GM21723 (cell line): ENCODE results near the gene HADHB.
"Not testable (repeated sequence)": the region's sequence is repeated elsewhere in the genome, so short reads cannot be mapped to it uniquely, and the experiment has no call there.

Experiments used
- ATAC-seq: cut with Tn5 transposase; IDR thresholded peaks from one replicate; pipeline ENCODE4 v1.9.1; 2021; ENCODE audit warnings: mild to moderate bottlenecking, moderate library complexity; ENCODE audit not compliant: unreplicated experiment

The HADHB gene

DNA sequence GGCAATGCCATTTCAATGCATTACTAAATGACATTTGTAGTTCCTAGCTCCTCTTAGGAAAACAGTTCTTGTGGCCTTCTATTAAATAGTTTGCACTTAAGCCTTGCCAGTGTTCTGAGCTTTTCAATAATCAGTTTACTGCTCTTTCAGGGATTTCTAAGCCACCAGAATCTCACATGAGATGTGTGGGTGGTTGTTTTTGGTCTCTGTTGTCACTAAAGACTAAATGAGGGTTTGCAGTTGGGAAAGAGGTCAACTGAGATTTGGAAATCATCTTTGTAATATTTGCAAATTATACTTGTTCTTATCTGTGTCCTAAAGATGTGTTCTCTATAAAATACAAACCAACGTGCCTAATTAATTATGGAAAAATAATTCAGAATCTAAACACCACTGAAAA, 45.3 kb downstream of the HADHB start:
- no peak for ATAC-seq

DNA sequence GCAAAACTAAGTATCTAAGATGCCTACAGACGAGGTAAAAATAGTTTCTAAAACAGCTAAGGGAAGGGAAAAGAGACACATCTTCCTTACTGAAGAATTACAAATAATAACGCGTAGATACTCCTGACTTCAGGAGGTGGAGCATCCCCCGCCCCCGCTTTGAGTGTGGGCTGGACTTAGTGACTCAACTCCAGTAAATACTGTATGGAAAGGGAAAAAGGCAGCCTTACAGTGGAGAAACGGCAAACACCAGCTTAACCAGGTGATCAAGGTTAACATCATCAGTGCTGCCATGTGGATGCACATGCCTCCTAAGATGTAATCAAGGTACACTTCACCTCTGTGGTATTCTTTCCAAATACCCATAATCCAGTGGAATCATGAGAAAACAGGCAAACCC, 47.9 kb downstream of the HADHB start:
- no peak for ATAC-seq

- ATAC-seq: no peak
These were observed 50.8 kb downstream of the HADHB start for GRCh38 chr2:26295511-26295910.

DNA sequence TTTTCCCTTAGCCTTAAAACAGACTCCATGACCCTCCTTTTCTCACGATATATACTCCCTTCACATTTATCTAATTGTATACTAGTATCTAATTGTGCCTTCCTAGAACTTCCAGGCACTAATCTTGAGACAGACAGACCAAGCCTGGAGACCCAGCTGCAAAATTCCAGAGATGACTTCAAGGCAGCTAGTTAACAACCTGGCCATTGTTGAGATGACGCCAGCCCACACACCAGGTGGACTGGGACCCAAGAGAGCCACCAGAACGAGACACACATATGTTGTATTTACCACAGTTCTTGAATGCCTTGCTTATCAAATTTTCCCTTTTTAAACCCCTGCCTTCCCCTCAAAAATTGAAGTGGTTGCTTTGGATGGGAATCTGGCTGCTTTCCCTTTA, 52.3 kb downstream of the HADHB start:
- no peak for ATAC-seq

DNA sequence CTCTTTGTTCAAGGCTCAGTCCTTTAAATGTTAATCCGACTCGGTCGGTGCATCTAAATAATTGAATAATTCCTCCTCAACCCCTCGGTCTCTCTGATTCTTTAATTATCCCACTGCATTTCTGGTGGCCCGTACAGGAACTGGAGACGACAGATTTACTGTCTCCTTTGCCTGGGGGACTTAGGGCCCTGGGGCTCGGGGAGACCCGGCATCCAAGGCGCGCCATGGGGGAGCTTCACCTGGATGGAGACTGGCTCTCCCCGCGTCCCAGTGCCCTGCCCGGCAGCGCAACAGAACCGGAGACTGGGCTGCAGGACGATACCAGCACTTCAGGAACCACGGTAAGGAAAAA, 53.5 kb downstream of the HADHB start:
- no peak for ATAC-seq

DNA sequence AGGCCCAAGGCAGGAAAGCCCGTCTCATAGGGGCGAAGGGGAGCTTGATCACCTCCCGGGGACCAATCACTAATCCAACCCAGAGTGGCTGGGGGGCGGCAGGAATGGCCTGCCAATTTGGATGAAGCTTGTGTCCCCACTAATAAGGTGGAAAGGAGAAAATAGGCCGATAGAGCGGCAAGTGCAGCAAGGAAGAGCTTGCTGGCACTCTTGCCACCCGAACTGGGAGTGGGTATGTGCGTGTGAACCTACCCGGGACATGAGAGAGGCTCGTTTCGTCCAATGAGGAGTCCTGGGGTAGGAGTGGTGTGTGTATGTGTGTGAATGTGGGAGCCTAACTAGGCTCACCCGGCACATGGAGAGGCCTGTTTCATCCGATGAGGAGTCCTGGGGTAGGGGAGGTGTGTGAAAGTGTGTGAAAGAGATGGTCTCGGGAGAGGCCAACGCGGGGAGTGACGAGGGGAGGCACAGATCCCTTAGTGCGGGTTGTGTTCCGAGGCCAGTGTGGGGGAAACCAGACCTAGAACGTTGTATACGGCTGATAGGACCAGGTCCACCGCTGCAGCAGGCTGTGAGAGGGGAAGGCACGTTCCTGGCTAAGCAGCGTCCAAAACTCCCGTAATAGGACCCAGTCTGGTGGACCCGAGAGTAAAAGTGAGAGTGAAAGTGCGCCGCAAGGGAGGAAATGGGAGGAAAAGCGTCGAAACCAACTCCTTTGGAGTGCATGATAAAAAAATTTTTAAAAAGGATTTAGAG, 54.1 kb downstream of the HADHB start:
- no peak for ATAC-seq

DNA sequence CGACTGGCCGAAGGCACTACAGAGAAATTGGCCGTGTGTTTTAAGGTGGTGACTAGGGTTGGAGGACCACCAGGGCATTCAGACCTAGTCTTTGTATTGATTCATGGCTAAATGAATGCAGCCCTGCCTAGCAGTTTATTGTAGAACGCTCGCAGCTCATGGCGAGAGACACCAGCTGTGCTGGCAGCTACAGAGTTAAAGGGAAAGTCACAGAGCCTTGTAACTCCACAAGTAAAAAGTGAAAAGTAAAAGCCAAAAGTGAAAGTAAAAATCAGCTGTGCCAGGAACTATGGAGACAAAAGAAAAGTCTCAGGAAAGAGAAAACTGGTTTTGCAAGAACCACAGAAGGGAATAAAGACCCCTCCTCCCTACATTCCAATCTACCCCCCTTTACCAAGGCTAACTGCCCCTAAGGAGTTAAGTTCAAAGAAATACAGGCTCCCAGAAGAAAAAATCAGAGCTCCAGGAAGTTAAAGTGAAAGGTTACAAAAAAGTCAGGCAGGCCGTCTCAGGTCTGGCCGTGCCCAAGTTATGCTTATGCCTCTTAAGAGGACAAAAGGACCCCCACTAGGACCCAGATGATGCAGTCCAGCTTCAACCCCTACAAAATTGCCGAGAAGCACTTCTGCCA, 54.8 kb downstream of the HADHB start:
- no peak for ATAC-seq

GRCh38 chr2:26300234-26300925, 55.6 kb downstream of the HADHB start:
- ATAC-seq: no peak

GRCh38 chr2:26302846-26303245, 58.1 kb downstream of the HADHB start:
- no peak for ATAC-seq

- not testable (repeated sequence) for ATAC-seq
These were observed 60.4 kb downstream of the HADHB start for GRCh38 chr2:26305094-26305493.

GRCh38 chr2:26305540-26305939, 60.8 kb downstream of the HADHB start:
- no peak for ATAC-seq

- ATAC-seq: no peak
These were observed 65.2 kb downstream of the HADHB start for GRCh38 chr2:26309921-26310320.

GRCh38 chr2:26312471-26312870, 67.7 kb downstream of the HADHB start:
- ATAC-seq: no peak

DNA sequence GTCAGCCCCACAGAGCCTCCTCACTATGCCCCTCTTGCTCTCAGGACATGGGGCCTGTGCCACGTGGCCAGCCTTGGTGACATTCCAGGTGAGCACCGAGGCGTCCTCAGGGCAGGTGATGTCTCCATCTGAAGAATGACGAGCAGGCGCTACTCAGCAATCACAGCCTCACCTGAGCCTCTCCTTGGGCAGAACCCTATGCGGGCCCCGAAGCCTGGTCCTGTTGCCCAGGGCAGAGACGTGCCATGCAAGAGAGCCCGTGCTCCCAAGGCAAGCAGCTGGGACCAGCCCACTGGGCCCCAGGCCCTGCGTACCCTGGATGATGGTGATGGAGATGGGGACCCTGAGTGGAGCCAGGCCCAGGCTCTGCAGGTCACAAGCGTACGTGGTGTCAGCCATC, 68.7 kb downstream of the HADHB start:
- ATAC-seq: no peak

GRCh38 chr2:26314243-26314642, 69.5 kb downstream of the HADHB start:
- ATAC-seq: no peak

DNA sequence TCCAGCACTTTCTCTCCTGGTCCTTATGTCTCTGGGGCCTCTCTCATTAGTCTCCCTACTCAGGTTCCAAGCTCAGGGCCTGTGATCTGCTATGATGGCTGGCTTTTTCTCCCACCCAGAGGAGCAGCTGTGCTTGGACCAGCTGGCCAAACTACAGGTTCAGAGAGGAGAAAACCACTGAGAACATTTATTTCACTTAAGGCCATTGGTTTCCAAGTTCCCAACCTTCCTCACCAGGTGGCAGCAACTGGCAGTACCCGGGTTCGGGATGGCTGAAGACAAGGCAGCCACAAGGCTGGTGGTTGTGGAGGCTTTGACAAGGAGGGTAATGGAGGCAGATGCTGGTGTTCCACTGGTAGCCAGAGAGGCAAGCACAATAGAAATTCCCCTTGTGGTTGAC, 71.3 kb downstream of the HADHB start:
- no peak for ATAC-seq

GRCh38 chr2:26316845-26317244, 72.1 kb downstream of the HADHB start:
- no peak for ATAC-seq

GRCh38 chr2:26317377-26318105, 72.8 kb downstream of the HADHB start:
- no peak for ATAC-seq

DNA sequence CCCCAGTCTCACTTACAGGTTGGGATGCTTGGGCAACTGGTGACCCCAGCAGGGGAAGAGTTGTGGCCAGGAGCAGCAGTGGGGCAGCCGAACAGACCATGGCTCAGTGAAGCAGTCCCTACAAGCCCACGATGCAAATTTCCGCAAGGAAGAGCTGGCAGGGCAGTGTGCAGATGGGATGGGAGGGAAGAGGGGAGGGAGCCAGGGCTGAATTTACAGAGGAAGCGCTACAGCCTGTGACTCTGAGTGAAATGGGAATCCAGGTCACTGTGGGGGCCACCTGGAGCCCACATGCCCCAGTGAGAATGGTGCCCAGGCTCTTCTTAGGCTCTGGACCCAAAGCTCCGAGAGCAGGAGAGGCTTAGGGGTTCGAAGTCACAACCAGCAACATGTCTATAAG, 74.2 kb downstream of the HADHB start:
- ATAC-seq: no peak

DNA sequence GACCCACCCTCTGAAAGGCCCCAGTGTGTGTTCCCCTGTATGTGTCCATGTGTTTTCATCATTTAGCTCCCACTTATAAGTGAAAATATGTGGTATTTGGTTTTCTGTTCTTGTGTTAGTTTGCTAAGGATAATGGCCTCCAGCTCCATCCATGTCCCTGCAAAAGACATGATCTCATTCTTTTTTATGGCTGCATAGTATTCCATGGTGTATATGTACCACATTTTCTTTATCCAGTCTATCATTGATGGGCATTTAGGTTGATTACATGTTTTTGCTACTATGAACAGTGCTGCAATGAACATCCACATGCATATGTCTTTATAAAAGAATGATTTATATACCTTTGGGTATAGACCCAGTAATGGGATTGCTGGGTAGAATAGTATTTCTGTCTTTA, 79.7 kb downstream of the HADHB start:
- not testable (repeated sequence) for ATAC-seq

DNA sequence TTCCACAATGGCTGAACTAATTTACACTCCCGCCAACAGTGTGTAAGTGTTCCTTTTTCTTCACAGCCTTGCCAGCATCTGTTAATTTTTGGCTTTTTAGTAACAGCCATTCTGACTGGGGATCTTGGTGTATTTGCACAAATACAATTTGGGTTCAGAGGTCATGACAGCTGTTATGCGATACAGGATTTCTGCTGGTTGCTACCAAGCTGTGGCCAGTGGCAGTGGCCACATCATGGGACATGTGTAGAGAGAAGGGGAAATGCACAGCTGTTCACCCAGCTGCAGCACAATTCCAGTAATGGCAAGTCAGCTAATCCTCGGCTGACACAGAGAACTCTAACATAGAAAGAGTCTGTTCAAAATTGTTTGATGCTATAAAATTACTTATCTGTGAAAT, 80.2 kb downstream of the HADHB start:
- no peak for ATAC-seq

DNA sequence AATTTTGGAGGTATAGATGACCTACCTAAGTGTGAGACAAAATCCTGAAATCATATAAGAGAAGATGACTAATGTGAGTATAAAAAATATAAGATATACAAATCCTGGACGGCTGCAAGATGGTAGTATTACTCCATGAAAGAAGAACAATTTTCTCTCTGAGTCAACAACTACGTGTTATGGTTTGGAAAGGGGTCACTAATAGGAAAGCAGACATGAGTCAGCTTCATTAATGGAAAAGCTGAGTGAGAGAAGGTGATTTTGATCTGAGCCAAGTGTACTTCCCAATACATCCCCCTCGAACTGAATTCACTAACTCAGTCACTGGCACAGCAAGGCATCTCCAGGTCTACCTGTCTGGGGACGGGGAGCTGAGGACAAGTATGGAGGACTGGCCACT, 81.1 kb downstream of the HADHB start:
- no peak for ATAC-seq
